GM21717 (cell line): ENCODE data around the gene SUPT16H.

ENCODE experiments used
- ATAC-seq: cut with Tn5 transposase; IDR thresholded peaks from one replicate; pipeline ENCODE4 v1.9.1; 2021; ENCODE audit warnings: mild to moderate bottlenecking, moderate library complexity; ENCODE audit not compliant: unreplicated experiment

The SUPT16H gene

GRCh38 chr14:21369949-21370679 lies 13.7 kb downstream of the SUPT16H start:
- ATAC-seq: no peak

GRCh38 chr14:21367582-21368144 lies 16.2 kb downstream of the SUPT16H start:
- ATAC-seq: no peak

GRCh38 chr14:21356511-21356910 lies 27.3 kb downstream of the SUPT16H start:
- ATAC-seq: no peak

GRCh38 chr14:21352587-21352986 lies 31.2 kb downstream of the SUPT16H start:
- no peak for ATAC-seq

GRCh38 chr14:21350539-21350938 lies 33.3 kb downstream of the SUPT16H start:
- ATAC-seq: no peak

GRCh38 chr14:21347201-21347600 lies 36.6 kb downstream of the SUPT16H start:
- ATAC-seq: no peak

- ATAC-seq: no peak
These were observed 37.2 kb downstream of the SUPT16H start for GRCh38 chr14:21346532-21347135.

- no peak for ATAC-seq
These were observed 40.6 kb downstream of the SUPT16H start for GRCh38 chr14:21343035-21343794.

- no peak for ATAC-seq
These were observed 49.5 kb downstream of the SUPT16H start for GRCh38 chr14:21334202-21334906.

GRCh38 chr14:21332950-21333349 lies 50.9 kb downstream of the SUPT16H start:
- ATAC-seq: no peak

- ATAC-seq: no peak
These were observed 56.8 kb downstream of the SUPT16H start for GRCh38 chr14:21326972-21327371.

GRCh38 chr14:21322716-21323115 lies 61.1 kb downstream of the SUPT16H start:
- no peak for ATAC-seq

- ATAC-seq: no peak
These were observed 62.9 kb downstream of the SUPT16H start for GRCh38 chr14:21320913-21321312.

- ATAC-seq: peak; percentile 47
These were observed 66.4 kb downstream of the SUPT16H start for GRCh38 chr14:21317398-21317797.

GRCh38 chr14:21313512-21313911 lies 70.3 kb downstream of the SUPT16H start:
- ATAC-seq: no peak

- ATAC-seq: no peak
These were observed 72.2 kb downstream of the SUPT16H start for GRCh38 chr14:21311614-21312013.

- no peak for ATAC-seq
These were observed 73.9 kb downstream of the SUPT16H start for GRCh38 chr14:21309956-21310355.

- no peak for ATAC-seq
These were observed 74.6 kb downstream of the SUPT16H start for GRCh38 chr14:21309238-21309636.

GRCh38 chr14:21308479-21309237 lies 75.2 kb downstream of the SUPT16H start:
- peak; percentile 84 for ATAC-seq

GRCh38 chr14:21308132-21308478 lies 75.7 kb downstream of the SUPT16H start:
- no peak for ATAC-seq
